Osteoblast (primary cell): Measurements from ENCODE around the gene MTFP1. TPM values are rescaled to one million over a fixed set of nuclear protein-coding genes. Genes with fewer than 3 reads are reported as not detected.
A peak's percentile ranks its signal among the peaks of the same experiment; 100 is the strongest.

Experiments used
- DNase-seq: peaks from one replicate; pipeline ENCODE4 v3.0.0; 2011; ENCODE audit warnings: low spot score, mixed read lengths; ENCODE audit not compliant: insufficient read length; ENCODE audit errors: missing footprints
- H2AFZ ChIP-seq: 2 replicates; pipeline ENCODE4 v1.6.0; 2011; ENCODE audit warnings: mild to moderate bottlenecking, low read length
- H3K27ac ChIP-seq: 2 replicates; pipeline ENCODE4 v1.5.1; 2011; ENCODE audit warnings: mild to moderate bottlenecking, low read depth, low read length, moderate library complexity
- H3K27me3 ChIP-seq: 2 replicates; pipeline ENCODE4 v1.6.0; 2012; ENCODE audit warnings: mild to moderate bottlenecking, control low read depth, inconsistent platforms, low read length, moderate library complexity; ENCODE audit not compliant: insufficient read depth
- H3K36me3 ChIP-seq: 2 replicates; pipeline ENCODE4 v1.5.1; 2011; ENCODE audit warnings: mild to moderate bottlenecking, low read length, control low read depth, moderate library complexity; ENCODE audit not compliant: insufficient read depth
- H3K4me1 ChIP-seq: 2 replicates; pipeline ENCODE4 v1.5.1; 2011; ENCODE audit warnings: mild to moderate bottlenecking, low read length, control low read depth, moderate library complexity; ENCODE audit not compliant: insufficient read depth
- H3K4me2 ChIP-seq: 2 replicates; pipeline ENCODE4 v1.6.0; 2011; ENCODE audit warnings: mild to moderate bottlenecking, low read length; ENCODE audit not compliant: insufficient read depth
- H3K4me3 ChIP-seq: fragments of 200-600 bp; sonication (generic); 3 replicates; pipeline ENCODE4 v1.5.1; 2012; ENCODE audit warnings: mild to moderate bottlenecking, low read length, inconsistent platforms; ENCODE audit not compliant: insufficient read depth
- H3K79me2 ChIP-seq: 2 replicates; pipeline ENCODE4 v1.6.0; 2012; ENCODE audit warnings: mild to moderate bottlenecking, low read length, control low read depth, inconsistent platforms; ENCODE audit not compliant: insufficient read depth
- H3K9me3 ChIP-seq: 2 replicates; pipeline ENCODE4 v1.5.1; 2011; ENCODE audit warnings: low read depth, low read length, control low read depth
- H4K20me1 ChIP-seq: 2 replicates; pipeline ENCODE4 v1.6.0; 2012; ENCODE audit warnings: mild to moderate bottlenecking, low read length, control low read depth; ENCODE audit not compliant: insufficient read depth
- CTCF ChIP-seq: IDR thresholded peaks from 2 replicates; pipeline ENCODE4 v1.5.1; 2011; ENCODE audit warnings: mild to moderate bottlenecking, low read depth, low read length, moderate library complexity; ENCODE audit errors: extremely low read depth
- total RNA-seq: library from RNA; depleted of rRNA; stranded (reverse); fragments of >200 nt; gene quantifications from 2 replicates; pipeline ENCODE4 v1.2.3, GENCODE V29; 2012

Gene MTFP1
- total RNA-seq, 1 donor = 6.9 TPM

DNA sequence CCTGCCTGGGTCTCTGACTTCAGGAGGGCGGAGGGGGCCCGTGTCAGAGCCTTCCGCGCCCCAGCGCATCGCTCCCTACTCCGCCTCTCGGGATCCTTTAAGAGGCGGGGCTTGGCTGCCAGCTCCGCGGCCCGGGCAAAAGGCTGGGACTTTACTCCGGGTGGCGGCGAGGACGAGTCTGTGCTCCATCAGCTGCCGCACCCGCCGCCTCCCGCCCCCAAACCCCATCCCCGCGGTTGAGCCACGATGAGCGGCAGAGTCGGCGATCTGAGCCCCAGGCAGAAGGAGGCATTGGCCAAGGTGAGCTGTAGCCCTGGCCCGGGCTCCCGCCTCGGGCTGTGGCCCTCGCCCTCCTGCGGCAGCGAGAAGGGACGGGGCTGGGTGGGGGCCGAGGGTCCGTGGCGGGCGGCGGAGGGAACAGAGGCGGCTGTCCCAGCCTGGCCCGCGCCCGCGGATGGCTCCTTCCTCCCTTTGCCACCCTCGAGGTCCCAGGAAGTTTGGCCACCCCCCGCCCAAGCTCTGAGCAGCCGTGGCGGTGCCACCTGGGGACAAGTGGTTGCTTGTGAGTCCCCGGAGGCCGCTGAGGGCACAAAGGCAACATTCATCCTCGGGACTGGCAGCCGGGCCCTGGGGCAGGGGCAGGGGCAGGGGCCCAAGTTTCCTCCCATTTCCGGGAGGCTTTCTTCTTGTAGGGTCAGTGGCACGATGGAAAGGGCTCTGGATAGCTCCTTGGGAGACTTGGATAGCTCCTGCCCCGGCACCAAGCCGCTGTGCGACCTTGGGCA is 28.5 kb upstream of the MTFP1 start, which contains the start of gene SEC14L2:
SEC14L2 (plus strand) TSS at position 148 of the 785 bp plus-strand sequence; CDS start at position 247, 99 bp downstream.
- peak within 1 kb of the TSS; percentile 99 for H3K4me2 ChIP-seq
- peaks cover 23% of the 10 kb centered on the region for H3K4me1 ChIP-seq
- peaks cover 45% of the 10 kb centered on the region for H3K79me2 ChIP-seq
- H3K27me3 ChIP-seq = no peaks in the 10 kb centered on the region
- DNase-seq = peak; percentile 96
- TF ChIP-seq CTCF = no peak
- peaks cover 29% of the 10 kb centered on the region for H4K20me1 ChIP-seq
- H3K27ac ChIP-seq = peak within 1 kb of the TSS; percentile 61
- peaks cover 9% of the 10 kb centered on the region for H3K36me3 ChIP-seq
- no peaks in the 10 kb centered on the region for H3K9me3 ChIP-seq
- peak within 1 kb of the TSS; percentile 89 for H3K4me3 ChIP-seq
- peak within 1 kb of the TSS; percentile 92 for H2AFZ ChIP-seq

DNA sequence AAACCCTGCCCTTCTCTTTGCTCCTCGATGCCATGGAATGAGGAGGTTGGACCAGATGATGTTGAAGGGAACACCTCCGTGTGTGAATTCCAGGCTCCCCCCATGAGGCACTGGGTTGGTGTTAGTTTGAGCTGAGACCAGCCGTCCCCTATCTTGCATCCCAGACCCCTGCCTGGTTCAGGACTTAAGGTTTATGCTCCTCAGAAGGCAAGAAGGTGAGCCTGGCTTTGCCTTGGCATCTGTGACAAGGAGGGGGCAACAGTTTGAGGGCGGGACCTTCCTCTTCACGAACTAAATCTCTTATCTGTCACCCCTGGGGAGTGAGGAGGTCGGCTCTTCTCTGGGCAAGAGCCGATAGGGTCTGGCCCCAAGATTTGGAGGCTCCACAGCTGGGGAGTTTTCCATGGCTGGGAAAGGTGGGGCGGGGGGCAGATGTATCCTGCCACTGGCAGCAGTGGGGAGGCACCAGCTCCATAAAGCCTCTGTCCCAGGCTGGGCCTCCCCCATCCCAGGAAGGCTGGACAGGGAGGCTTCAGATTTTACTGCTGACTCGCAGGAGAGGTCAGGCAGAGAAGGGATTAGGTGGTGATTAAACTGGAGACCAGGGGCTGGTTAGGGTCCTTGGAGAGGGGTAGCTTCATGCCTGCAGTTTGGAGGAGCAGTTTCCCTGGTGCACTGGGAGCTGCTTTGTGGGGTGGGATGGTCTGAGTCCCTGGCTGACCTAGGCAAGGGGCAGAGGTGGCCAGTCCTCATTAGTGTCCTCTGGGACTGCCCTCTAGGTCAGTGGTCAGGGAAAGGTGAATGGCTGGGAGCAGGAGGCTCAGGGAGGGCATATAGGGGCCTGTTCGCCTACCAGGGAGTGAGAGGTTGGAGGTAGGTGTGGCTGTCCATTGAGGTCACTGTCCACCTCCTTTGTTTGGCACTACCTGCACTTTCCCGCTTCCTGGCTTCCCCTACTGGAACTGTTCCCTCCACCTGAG is 27.6 kb upstream of the MTFP1 start:
- no peaks in the 10 kb centered on the region for H3K27me3 ChIP-seq
- no peak for TF ChIP-seq CTCF
- H2AFZ ChIP-seq = peak overlapping the region; percentile 56
- peak overlapping the region; percentile 99 for H3K4me2 ChIP-seq
- peaks cover 10% of the 10 kb centered on the region for H3K36me3 ChIP-seq
- H3K79me2 ChIP-seq = peaks cover 51% of the 10 kb centered on the region
- H3K9me3 ChIP-seq = no peaks in the 10 kb centered on the region
- H4K20me1 ChIP-seq = peaks cover 32% of the 10 kb centered on the region
- H3K4me1 ChIP-seq = peaks cover 30% of the 10 kb centered on the region
- peak overlapping the region; percentile 89 for H3K4me3 ChIP-seq
- H3K27ac ChIP-seq = peak overlapping the region; percentile 61
- DNase-seq = peak; percentile 80

DNA sequence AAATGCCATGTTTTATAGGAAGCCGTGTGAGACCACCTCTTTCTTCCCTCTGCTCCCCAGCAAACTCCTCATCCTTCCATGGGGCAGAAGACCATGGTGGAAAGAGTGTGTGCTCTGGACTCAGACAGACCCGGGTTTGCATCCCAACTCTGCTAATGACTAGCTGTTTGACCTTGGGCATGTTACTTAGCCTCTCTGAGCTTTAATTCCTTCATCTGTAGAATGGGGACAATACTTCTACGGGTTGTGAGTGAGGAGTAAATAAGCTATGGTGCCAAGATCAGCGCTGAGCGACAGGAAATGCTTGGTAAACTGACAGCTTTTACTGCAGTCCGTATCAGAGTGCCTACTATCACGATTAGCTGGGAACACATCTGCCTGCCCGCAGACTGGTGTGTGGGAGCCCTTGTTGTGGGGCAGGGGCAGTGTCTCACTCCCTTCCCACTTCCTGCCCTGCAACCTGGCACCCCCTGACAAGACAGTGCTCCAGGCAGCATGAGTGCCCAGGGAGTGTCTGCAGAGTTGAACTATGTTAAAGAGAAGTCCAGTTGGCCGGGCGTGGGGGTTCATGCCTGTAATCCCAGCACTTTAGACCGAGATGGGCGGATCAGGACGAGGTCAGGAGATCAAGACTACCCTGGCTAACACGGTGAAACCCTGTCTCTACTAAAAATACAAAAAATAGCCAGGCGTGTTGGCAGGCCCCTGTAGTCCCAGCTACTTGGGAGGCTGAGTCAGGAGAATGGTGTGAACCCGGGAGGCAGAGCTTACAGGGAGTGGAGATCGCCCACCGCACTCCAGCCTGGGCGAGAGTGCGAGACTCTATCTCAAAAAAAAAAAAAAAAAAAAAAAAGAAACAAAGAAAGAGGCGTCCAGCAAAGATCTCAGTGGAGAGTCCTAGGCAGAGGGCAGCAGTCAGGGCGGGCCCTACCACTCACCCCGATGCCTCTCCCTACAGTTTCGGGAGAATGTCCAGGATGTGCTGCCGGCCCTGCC is 26.6 kb upstream of the MTFP1 start:
- peaks cover 57% of the 10 kb centered on the region for H3K79me2 ChIP-seq

More for the DNA sequence above, 26.6 kb upstream of the MTFP1 start:
- DNase-seq = peak; percentile 74
- Histone ChIP-seq H3K4me3 (peak overlapping the region; percentile 89), H4K20me1 (peaks cover 34% of the 10 kb centered on the region), H3K36me3 (peaks cover 14% of the 10 kb centered on the region), H3K27me3 (no peaks in the 10 kb centered on the region), H3K4me2 (peak overlapping the region; percentile 99), H3K4me1 (peaks cover 30% of the 10 kb centered on the region), H3K9me3 (no peaks in the 10 kb centered on the region), H2AFZ (no peak overlapping the region), H3K27ac (peak overlapping the region; percentile 61)
- no peak for TF ChIP-seq CTCF
